Neural cell (in vitro differentiated cells): ENCODE measurements around the gene MRPL43.

Experiments
- EP300 ChIP-seq: fragments of 450-650 bp; conservative IDR thresholded peaks from 2 replicates; pipeline ENCODE4 v1.6.1; 2014; ENCODE audit warnings: antibody characterized with exemption, mild to moderate bottlenecking, moderate library complexity; ENCODE audit not compliant: poor library complexity, severe bottlenecking
- RAD21 ChIP-seq: fragments of 450-650 bp; conservative IDR thresholded peaks from 2 replicates; pipeline ENCODE4 v1.6.1; 2014; ENCODE audit warnings: antibody characterized with exemption, mild to moderate bottlenecking, moderate library complexity
- TAF1 ChIP-seq: IDR thresholded peaks from 2 replicates; pipeline ENCODE4 v1.6.1; 2012; ENCODE audit warnings: low read depth
- TF ChIP-seq, protein P1 (sequence below): fragments of 450-650 bp; IDR thresholded peaks from 2 replicates; pipeline ENCODE4 v1.5.1; 2014; ENCODE audit warnings: antibody characterized with exemption, mild to moderate bottlenecking, moderate library complexity; ENCODE audit not compliant: poor library complexity, severe bottlenecking

DNA sequence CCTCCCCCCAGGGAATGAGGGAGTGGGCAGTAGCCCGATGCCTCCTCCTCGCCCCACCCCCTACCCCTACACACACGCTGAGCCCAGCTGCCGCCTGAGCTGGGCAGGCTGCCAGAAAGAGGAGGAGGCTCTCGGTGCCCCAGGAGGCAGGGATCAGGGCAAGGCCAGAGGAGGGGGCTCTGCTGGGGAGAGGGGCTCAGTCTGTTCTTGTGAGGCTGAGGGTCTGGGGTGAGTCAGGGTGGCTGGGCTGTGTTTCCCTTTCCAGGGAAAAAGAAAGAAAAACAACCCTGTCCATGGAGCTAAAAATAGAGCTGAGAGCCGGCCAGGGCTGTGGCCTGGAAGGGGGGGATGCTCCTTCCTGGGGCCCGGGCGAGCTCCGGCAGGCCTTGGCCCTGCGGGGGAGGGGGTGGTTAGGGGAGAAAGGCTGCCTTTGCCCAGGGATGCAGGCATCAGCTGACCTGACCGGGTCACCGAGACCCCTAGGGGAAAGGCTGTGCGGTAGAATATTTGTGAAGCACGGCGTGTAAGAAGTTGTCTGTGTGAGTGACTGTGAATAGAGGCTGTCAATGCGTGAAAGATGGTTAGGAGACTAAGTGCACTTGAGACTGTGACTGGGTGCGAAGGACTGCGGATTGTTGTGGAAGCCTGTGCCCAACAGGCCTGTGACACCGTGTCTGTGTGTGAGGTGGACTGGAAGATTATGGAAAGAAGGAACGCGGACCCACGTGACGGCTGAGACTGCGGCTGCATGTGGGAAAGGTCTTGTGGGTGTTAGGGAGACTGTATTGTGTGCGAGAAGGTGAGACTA, 11.1 kb upstream of the MRPL43 start:
- TF ChIP-seq EP300 (peak; percentile 59), TAF1 (no peak), RAD21 (no peak)
- TF ChIP-seq, protein P1, sequence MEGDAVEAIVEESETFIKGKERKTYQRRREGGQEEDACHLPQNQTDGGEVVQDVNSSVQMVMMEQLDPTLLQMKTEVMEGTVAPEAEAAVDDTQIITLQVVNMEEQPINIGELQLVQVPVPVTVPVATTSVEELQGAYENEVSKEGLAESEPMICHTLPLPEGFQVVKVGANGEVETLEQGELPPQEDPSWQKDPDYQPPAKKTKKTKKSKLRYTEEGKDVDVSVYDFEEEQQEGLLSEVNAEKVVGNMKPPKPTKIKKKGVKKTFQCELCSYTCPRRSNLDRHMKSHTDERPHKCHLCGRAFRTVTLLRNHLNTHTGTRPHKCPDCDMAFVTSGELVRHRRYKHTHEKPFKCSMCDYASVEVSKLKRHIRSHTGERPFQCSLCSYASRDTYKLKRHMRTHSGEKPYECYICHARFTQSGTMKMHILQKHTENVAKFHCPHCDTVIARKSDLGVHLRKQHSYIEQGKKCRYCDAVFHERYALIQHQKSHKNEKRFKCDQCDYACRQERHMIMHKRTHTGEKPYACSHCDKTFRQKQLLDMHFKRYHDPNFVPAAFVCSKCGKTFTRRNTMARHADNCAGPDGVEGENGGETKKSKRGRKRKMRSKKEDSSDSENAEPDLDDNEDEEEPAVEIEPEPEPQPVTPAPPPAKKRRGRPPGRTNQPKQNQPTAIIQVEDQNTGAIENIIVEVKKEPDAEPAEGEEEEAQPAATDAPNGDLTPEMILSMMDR = no peak
